HG02798 (cell line): Measurements from ENCODE around the gene SLC35D1.
A peak's percentile ranks its signal among the peaks of the same experiment; 100 is the strongest.
"Not testable (repeated sequence)": the region's sequence is repeated elsewhere in the genome, so short reads cannot be mapped to it uniquely, and the experiment has no call there.

Source experiments
- ATAC-seq: cut with Tn5 transposase; IDR thresholded peaks from one replicate; pipeline ENCODE4 v1.9.1; 2021; ENCODE audit warnings: mild to moderate bottlenecking; ENCODE audit not compliant: unreplicated experiment, poor library complexity

Gene SLC35D1

GRCh38 chr1:67053785-67054772 is at the start of gene SLC35D1:
Gene SLC35D1, minus strand, starts transcription at chr1:67054148. Its CDS starts 135 bp downstream, at chr1:67054013.
- peak; percentile 88 for ATAC-seq

DNA sequence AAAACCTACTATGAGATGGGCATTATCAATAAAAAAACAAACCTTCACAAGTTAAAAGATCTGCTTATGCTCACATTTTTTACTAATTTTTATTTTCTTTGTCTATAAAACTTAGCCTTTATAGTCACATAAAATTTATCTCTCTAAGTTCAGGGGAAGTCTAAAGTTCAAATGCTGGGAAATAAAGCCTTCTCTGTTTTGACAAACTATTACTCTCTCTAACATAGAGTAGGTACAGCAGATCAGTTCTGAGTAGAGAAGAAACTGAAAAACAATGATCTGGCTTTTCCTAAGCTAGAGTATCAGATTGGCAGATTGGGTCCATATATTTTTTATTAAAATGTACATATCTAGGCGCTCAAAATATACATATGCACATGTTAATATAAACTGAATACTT is 49.6 kb upstream of the SLC35D1 start:
- ATAC-seq = no peak

- ATAC-seq = no peak
These were observed 46.9 kb upstream of the SLC35D1 start for GRCh38 chr1:67100833-67101232.

DNA sequence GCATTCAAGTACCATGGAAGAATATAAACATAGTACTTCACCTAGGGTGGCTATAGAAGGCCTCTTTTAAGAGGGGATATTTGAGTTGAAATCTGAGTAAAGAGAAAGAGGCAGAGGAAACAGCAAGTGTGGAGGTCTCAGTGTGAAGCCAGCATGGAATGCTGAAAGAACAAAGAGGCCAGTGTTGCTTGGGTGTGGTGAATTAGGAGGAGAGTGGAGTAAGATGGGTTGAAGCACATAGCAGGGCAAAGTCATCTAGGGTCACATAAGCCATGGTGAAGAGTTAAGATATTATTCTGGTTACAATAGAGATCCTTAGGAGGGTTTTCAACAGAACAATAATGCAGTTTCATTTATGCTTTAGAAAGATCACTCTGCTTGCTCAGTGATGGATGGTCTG is 43.4 kb upstream of the SLC35D1 start:
- no peak for ATAC-seq

- no peak for ATAC-seq
These were observed 40.2 kb upstream of the SLC35D1 start for GRCh38 chr1:67094191-67094590.

- no peak for ATAC-seq
These were observed 35.8 kb upstream of the SLC35D1 start for GRCh38 chr1:67089685-67090208.

DNA sequence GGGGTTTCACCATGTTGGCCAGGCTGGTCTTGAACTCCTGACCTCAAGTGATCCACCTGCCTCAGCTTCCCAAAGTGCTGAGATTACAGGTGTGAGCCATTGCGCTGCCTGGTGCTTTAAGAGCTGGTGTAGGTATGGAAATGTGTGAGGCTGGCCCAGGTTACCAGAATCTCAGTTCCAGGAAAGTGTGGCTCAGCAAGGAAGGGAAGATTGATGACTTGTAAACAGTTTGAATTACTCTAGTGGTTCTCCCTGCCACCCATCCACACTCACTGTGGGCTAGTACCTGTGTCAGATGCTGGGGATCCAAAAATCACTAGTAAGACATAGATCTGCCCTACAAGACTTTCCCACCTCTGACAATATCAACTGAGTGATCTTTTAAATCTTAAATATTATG is 34.5 kb upstream of the SLC35D1 start:
- ATAC-seq = no peak

- no peak for ATAC-seq
These were observed 31.4 kb upstream of the SLC35D1 start for GRCh38 chr1:67085326-67085725.

DNA sequence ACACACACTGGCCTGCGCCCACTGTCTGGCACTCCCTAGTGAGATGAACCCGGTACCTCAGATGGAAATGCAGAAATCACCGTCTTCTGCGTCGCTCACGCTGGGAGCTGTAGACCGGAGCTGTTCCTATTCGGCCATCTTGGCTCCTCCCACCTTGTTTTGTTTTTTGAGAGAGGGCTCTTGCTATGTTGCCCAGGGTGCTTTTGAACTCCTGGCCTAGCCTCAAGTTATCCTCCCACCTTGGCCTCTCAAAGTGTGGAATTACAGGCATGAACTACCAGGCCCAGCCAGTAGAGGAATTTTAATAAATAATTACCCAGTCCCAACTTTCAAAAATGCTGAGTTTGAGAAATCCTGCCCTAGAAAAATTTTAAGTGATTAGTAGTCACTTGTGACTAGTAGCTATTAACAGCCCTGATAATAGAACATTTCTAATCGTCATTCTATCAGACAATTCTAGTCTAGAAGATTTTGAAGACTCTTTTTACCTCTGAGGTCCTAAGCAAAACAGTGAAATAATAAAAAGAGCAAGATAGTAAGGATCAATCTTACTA is 30.9 kb upstream of the SLC35D1 start:
- no peak for ATAC-seq

- ATAC-seq = no peak
These were observed 24.3 kb upstream of the SLC35D1 start for GRCh38 chr1:67078291-67078690.

- ATAC-seq = no peak
These were observed 23.6 kb upstream of the SLC35D1 start for GRCh38 chr1:67077593-67077992.

GRCh38 chr1:67072749-67073148 is 18.8 kb upstream of the SLC35D1 start:
- ATAC-seq = no peak

GRCh38 chr1:67067655-67068054 is 13.7 kb upstream of the SLC35D1 start:
- ATAC-seq = not testable (repeated sequence)

DNA sequence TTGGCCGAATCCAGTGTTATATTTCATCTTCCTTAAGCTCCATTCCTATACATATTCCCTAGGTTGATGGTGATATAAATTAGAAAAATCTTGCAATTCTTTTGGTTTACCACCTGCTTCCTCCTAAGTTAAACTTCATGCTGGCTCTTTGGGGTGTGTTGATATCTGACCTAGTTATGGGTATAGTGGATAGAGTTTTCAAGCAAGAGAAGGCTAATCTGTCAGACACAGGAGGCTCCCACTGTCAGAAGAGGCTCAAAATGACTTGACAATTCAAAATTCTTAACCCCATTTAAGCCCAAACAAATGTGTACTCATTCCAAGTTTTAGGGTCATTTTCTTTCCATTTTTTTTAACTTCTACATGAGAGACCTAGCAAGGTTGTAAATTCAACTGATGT is 8.5 kb upstream of the SLC35D1 start:
- ATAC-seq = no peak

DNA sequence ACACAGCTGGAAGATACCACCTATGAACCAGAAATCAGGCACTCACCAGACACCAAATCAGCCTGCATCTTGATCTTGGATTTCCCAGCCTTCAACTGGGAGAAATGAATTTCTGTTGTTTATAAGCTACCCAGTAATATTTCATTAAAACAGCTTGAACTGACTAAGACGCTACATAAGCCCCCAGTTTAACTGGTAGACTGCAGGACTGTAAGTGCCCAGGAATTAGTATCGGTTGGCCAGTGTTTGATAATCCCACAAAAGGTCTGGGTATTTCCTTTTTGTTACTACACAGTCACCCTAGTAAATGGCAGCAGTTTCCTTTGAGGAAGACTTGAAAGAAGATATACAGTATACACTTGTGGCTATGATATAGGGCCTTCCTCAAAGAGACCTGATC is 7.3 kb upstream of the SLC35D1 start:
- no peak for ATAC-seq

DNA sequence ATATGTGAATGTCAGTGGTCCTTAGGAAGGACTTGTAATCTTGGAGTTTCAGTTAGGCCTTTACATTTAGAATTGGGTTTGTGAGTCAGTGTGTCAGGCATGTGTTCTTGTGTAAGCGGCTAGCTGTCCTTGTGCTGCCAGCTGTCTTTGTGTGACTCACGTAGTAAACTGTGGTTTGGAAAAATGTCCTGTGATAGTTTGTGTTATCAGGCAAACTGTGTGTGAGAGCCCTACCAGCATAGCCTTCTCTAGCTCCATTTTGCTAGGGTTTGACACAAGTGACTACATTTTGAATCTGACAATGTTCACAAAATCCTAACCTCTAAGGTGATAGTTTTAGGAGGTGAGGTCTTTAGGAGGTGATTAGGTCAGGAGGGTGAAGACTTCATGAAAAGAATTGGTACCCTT is 6.9 kb upstream of the SLC35D1 start:
- no peak for ATAC-seq

GRCh38 chr1:67059346-67059745 is 5.4 kb upstream of the SLC35D1 start:
- no peak for ATAC-seq

- no peak for ATAC-seq
These were observed 4.8 kb upstream of the SLC35D1 start for GRCh38 chr1:67058761-67059160.

GRCh38 chr1:67058242-67058641 is 4.3 kb upstream of the SLC35D1 start:
- no peak for ATAC-seq

GRCh38 chr1:67053535-67053784 is 488 bp downstream of the SLC35D1 start:
- ATAC-seq = peak; percentile 43

- peak; percentile 5 for ATAC-seq
These were observed 1.0 kb downstream of the SLC35D1 start for GRCh38 chr1:67052741-67053534.
